ENCODE measurements around the gene SLC66A2.

DNA sequence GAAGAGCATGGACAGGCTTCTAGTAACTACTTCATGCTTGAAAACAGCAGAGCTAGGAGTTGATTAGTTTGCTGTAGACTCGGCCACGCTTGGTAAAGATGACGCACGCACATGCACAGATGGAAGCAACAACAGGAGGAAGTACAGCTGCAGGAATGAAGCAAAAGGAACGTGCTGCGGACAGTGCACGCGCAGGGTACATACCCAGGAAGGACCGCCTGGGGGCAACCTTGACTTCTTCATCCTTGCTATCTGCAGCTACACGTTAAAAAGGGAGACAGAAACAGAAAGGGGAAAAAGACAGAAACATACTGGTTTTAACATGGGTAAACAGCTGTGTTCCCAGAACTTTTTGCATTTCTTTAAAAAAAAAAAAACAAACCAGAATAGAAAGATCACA is 17.7 kb downstream of the SLC66A2 start:
- TF ChIP-seq CTCF (conservative IDR thresholded peaks at IDR 0.05; ENCODE audit: low read length) = no peak
- TF ChIP-seq EZH2phosphoT487 (IDR thresholded peaks at IDR 0.05; ENCODE audit: borderline replicate concordance) = no peak
